IgD-negative memory B cell (primary cell): ENCODE data around the gene DIDO1. TPM values are rescaled to one million over a fixed set of nuclear protein-coding genes. Genes with fewer than 3 reads are reported as not detected.
A peak's percentile ranks its signal among the peaks of the same experiment; 100 is the strongest.
"Not testable (repeated sequence)": the region's sequence is repeated elsewhere in the genome, so short reads cannot be mapped to it uniquely, and the experiment has no call there.

Experiments
- H3K27ac Mint-ChIP-seq, 3 donors: one replicate each; pipeline ENCODE4 v1.8.0; 2020 to 2022; ENCODE audit warnings: mild to moderate bottlenecking in 3 of 3, mixed read lengths in 3 of 3, moderate library complexity in 1 of 3
- H3K27me3 Mint-ChIP-seq: one replicate; pipeline ENCODE4 v1.8.0; 2021; ENCODE audit warnings: mixed read lengths
- H3K36me3 Mint-ChIP-seq: one replicate; pipeline ENCODE4 v1.8.0; 2020; ENCODE audit warnings: mild to moderate bottlenecking, mixed read lengths
- H3K4me1 Mint-ChIP-seq, 3 donors: one replicate each; pipeline ENCODE4 v1.8.0; 2020 to 2022; ENCODE audit warnings: mixed read lengths in 3 of 3, mild to moderate bottlenecking in 1 of 3
- H3K4me3 Mint-ChIP-seq, 4 donors: one replicate each; pipeline ENCODE4 v1.8.0; 2020 to 2022; ENCODE audit warnings: mild to moderate bottlenecking in 4 of 4, mixed read lengths in 4 of 4, moderate library complexity in 3 of 4
- H3K9me3 Mint-ChIP-seq, 3 donors: one replicate each; pipeline ENCODE4 v1.8.0; 2020 to 2021; ENCODE audit warnings: mixed read lengths in 3 of 3, mild to moderate bottlenecking in 1 of 3
- polyA plus RNA-seq: library from polyadenylated mRNA; unstranded; fragments of 300-500 nt; fragmentation: Illumina TruSeq; gene quantifications from one replicate; pipeline ENCODE4 v1.2.3, GENCODE V29; 2021

Gene DIDO1
- polyA plus RNA-seq, 1 donor from 2014 or later: 42.8 TPM

- Mint-ChIP-seq H3K36me3 (peaks cover 19% of the 10 kb centered on the region), H3K27me3 (peaks cover 1% of the 10 kb centered on the region), H3K27ac (no peak overlapping the region), H3K4me1 (peaks cover 0 to 4% (median 0%) of the 10 kb centered on the region in 3 donors), H3K4me3 (peak overlapping the region in 1 of 4 donors; percentile 3), H3K9me3 (no peaks in the 10 kb centered on the region)
Measured at GRCh38 chr20:62852841-62853240, 73.5 kb downstream of the DIDO1 start.

- Mint-ChIP-seq H3K4me1 (peaks cover 0 to 4% (median 0%) of the 10 kb centered on the region in 3 donors), H3K27me3 (no peaks in the 10 kb centered on the region), H3K4me3 (no peak overlapping the region), H3K36me3 (peaks cover 17% of the 10 kb centered on the region), H3K27ac (no peak overlapping the region), H3K9me3 (no peaks in the 10 kb centered on the region)
Measured at GRCh38 chr20:62852196-62852595, 74.1 kb downstream of the DIDO1 start.

GRCh38 chr20:62850333-62850974 is 75.9 kb downstream of the DIDO1 start:
- Mint-ChIP-seq H3K27ac (no peak overlapping the region), H3K4me3 (no peak overlapping the region), H3K4me1 (peaks cover 0 to 4% (median 0%) of the 10 kb centered on the region in 3 donors), H3K9me3 (no peaks in the 10 kb centered on the region), H3K27me3 (no peaks in the 10 kb centered on the region), H3K36me3 (peaks cover 13% of the 10 kb centered on the region)

GRCh38 chr20:62849431-62849830 is 76.9 kb downstream of the DIDO1 start:
- Mint-ChIP-seq H3K4me3 (no peak overlapping the region), H3K27ac (no peak overlapping the region), H3K9me3 (no peaks in the 10 kb centered on the region), H3K4me1 (peaks cover 0 to 4% (median 0%) of the 10 kb centered on the region in 3 donors), H3K36me3 (peaks cover 13% of the 10 kb centered on the region), H3K27me3 (no peaks in the 10 kb centered on the region)

- H3K4me3 Mint-ChIP-seq, H3K4me1 Mint-ChIP-seq, H3K9me3 Mint-ChIP-seq, H3K27me3 Mint-ChIP-seq, H3K27ac Mint-ChIP-seq: not testable (repeated sequence)
- H3K36me3 Mint-ChIP-seq: peaks cover 12% of the 10 kb centered on the region
Measured at GRCh38 chr20:62848917-62849316, 77.4 kb downstream of the DIDO1 start.

- H3K9me3 Mint-ChIP-seq: no peaks in the 10 kb centered on the region
- peaks cover 6% of the 10 kb centered on the region for H3K36me3 Mint-ChIP-seq
- H3K27ac Mint-ChIP-seq: no peak overlapping the region
Measured at GRCh38 chr20:62846166-62846890, 80.0 kb downstream of the DIDO1 start.

GRCh38 chr20:62845416-62846160 is 80.7 kb downstream of the DIDO1 start:
- no peak overlapping the region for H3K4me3 Mint-ChIP-seq
- H3K27ac Mint-ChIP-seq: no peak overlapping the region
- H3K27me3 Mint-ChIP-seq: no peaks in the 10 kb centered on the region
- H3K4me1 Mint-ChIP-seq: peaks cover 0 to 4% (median 0%) of the 10 kb centered on the region in 3 donors
- no peaks in the 10 kb centered on the region for H3K9me3 Mint-ChIP-seq
- H3K36me3 Mint-ChIP-seq: peaks cover 9% of the 10 kb centered on the region

More at GRCh38 chr20:62846166-62846890, 80.0 kb downstream of the DIDO1 start:
- no peak overlapping the region for H3K4me3 Mint-ChIP-seq
- H3K4me1 Mint-ChIP-seq: peaks cover 0 to 4% (median 0%) of the 10 kb centered on the region in 3 donors
- no peaks in the 10 kb centered on the region for H3K27me3 Mint-ChIP-seq

GRCh38 chr20:62844182-62844581 is 82.1 kb downstream of the DIDO1 start:
- peaks cover 0 to 4% (median 0%) of the 10 kb centered on the region in 3 donors for H3K4me1 Mint-ChIP-seq
- peaks cover 9% of the 10 kb centered on the region for H3K36me3 Mint-ChIP-seq
- H3K27ac Mint-ChIP-seq: no peak overlapping the region
- H3K27me3 Mint-ChIP-seq: no peaks in the 10 kb centered on the region
- H3K4me3 Mint-ChIP-seq: peak overlapping the region in 2 of 4 donors; percentile 9 to 47
- H3K9me3 Mint-ChIP-seq: no peaks in the 10 kb centered on the region

GRCh38 chr20:62843656-62844055 is 82.6 kb downstream of the DIDO1 start:
- Mint-ChIP-seq H3K4me1 (peaks cover 1 to 2% (median 2%) of the 10 kb centered on the region in 3 donors), H3K4me3 (no peak overlapping the region), H3K27me3 (no peaks in the 10 kb centered on the region)

GRCh38 chr20:62841705-62842212 is 84.5 kb downstream of the DIDO1 start:
- Mint-ChIP-seq H3K9me3 (no peaks in the 10 kb centered on the region), H3K4me3 (no peak overlapping the region), H3K27ac (no peak overlapping the region), H3K4me1 (peaks cover 13 to 16% (median 13%) of the 10 kb centered on the region in 3 donors), H3K27me3 (peaks cover 4% of the 10 kb centered on the region), H3K36me3 (peaks cover 6% of the 10 kb centered on the region)

More at GRCh38 chr20:62843656-62844055, 82.6 kb downstream of the DIDO1 start:
- Mint-ChIP-seq H3K27ac (peak overlapping the region in 1 of 3 donors; percentile 29), H3K9me3 (no peaks in the 10 kb centered on the region), H3K36me3 (peaks cover 8% of the 10 kb centered on the region)

- Mint-ChIP-seq H3K4me3 (peak overlapping the region in 1 of 4 donors; percentile 17), H3K4me1 (peaks cover 14 to 16% (median 16%) of the 10 kb centered on the region in 3 donors), H3K27ac (no peak overlapping the region), H3K27me3 (peaks cover 4% of the 10 kb centered on the region), H3K9me3 (no peaks in the 10 kb centered on the region), H3K36me3 (peaks cover 7% of the 10 kb centered on the region)
Measured at GRCh38 chr20:62840244-62841197, 85.8 kb downstream of the DIDO1 start.

- Mint-ChIP-seq H3K9me3 (no peaks in the 10 kb centered on the region), H3K4me1 (peaks cover 14 to 18% (median 16%) of the 10 kb centered on the region in 3 donors), H3K27ac (no peak overlapping the region), H3K27me3 (peaks cover 4% of the 10 kb centered on the region), H3K36me3 (peaks cover 8% of the 10 kb centered on the region), H3K4me3 (peak overlapping the region in 1 of 4 donors; percentile 32)
Measured at GRCh38 chr20:62839816-62840215, 86.5 kb downstream of the DIDO1 start.

GRCh38 chr20:62839261-62839660 is 87.0 kb downstream of the DIDO1 start:
- H3K4me1 Mint-ChIP-seq: peaks cover 14 to 18% (median 16%) of the 10 kb centered on the region in 3 donors
- H3K4me3 Mint-ChIP-seq: no peak overlapping the region
- peaks cover 4% of the 10 kb centered on the region for H3K27me3 Mint-ChIP-seq
- H3K36me3 Mint-ChIP-seq: peaks cover 8% of the 10 kb centered on the region
- peak overlapping the region in 2 of 3 donors; percentile 23 to 91 for H3K27ac Mint-ChIP-seq
- no peaks in the 10 kb centered on the region for H3K9me3 Mint-ChIP-seq
